KBM-7 (cell line): ENCODE results near the gene RMP24.
"Not testable (repeated sequence)": the region's sequence is repeated elsewhere in the genome, so short reads cannot be mapped to it uniquely, and the experiment has no call there.

Source experiments
- DNase-seq: peaks from one replicate; pipeline ENCODE4 v3.0.0-alpha.2; 2015
- in situ Hi-C: fragments of 300-500 bp; cut with MboI; formaldehyde crosslinking; loops from 2 replicates; pipeline ENCODE4 v1.14.3; 2020; ENCODE audit warnings: low sequenced_read_pairs, low pct_unique_long_range_greater_than_20kb, mixed read lengths

RMP24 gene

GRCh38 chr18:35962320-35962719 is 10.2 kb upstream of the RMP24 start:
- in situ Hi-C loops: no loop called here
- DNase-seq: no peak

GRCh38 chr18:35964319-35964718 is 8.2 kb upstream of the RMP24 start:
- no peak for DNase-seq
- in situ Hi-C loops: no loop called here

- in situ Hi-C loops: not testable (repeated sequence)
Observed at GRCh38 chr18:35967866-35968265, 4.6 kb upstream of the RMP24 start.

GRCh38 chr18:35968278-35968880 is 4.1 kb upstream of the RMP24 start:
- DNase-seq: no peak
- in situ Hi-C loops: no loop called here

More at GRCh38 chr18:35967866-35968265, 4.6 kb upstream of the RMP24 start:
- DNase-seq: not testable (repeated sequence)

- in situ Hi-C loops: no loop called here
Observed at GRCh38 chr18:35969676-35970075, 2.8 kb upstream of the RMP24 start.

GRCh38 chr18:35971661-35972196 is 750 bp upstream of the RMP24 start:
- in situ Hi-C loops: no loop called here
- DNase-seq: no peak

More at GRCh38 chr18:35969676-35970075, 2.8 kb upstream of the RMP24 start:
- no peak for DNase-seq

- in situ Hi-C loops: no loop called here
Observed at GRCh38 chr18:35973650-35974049, 1.2 kb downstream of the RMP24 start.

GRCh38 chr18:35974181-35974580 is 1.7 kb downstream of the RMP24 start:
- no peak for DNase-seq
- in situ Hi-C loops: no loop called here

More at GRCh38 chr18:35973650-35974049, 1.2 kb downstream of the RMP24 start:
- DNase-seq: no peak

GRCh38 chr18:35979112-35979511 is 6.6 kb downstream of the RMP24 start:
- in situ Hi-C loops: no loop called here
- no peak for DNase-seq

GRCh38 chr18:35982409-35983114 is 10.1 kb downstream of the RMP24 start:
- in situ Hi-C loops: no loop called here
- DNase-seq: no peak

- no peak for DNase-seq
- in situ Hi-C loops: no loop called here
Observed at GRCh38 chr18:35983147-35983546, 10.7 kb downstream of the RMP24 start.

- no peak for DNase-seq
- in situ Hi-C loops: no loop called here
Observed at GRCh38 chr18:35983818-35984217, 11.3 kb downstream of the RMP24 start.

- no peak for DNase-seq
- in situ Hi-C loops: no loop called here
Observed at GRCh38 chr18:35991696-35992095, 19.2 kb downstream of the RMP24 start.

- no peak for DNase-seq
- in situ Hi-C loops: no loop called here
Observed at GRCh38 chr18:35993013-35993412, 20.5 kb downstream of the RMP24 start.

- in situ Hi-C loops: no loop called here
- DNase-seq: peak; percentile 9
Observed at GRCh38 chr18:35998967-35999366, 26.5 kb downstream of the RMP24 start.

- no peak for DNase-seq
- in situ Hi-C loops: no loop called here
Observed at GRCh38 chr18:35999925-36000324, 27.4 kb downstream of the RMP24 start.

- in situ Hi-C loops: no loop called here
- DNase-seq: no peak
Observed at GRCh38 chr18:36006997-36007396, 34.5 kb downstream of the RMP24 start.

- DNase-seq: no peak
Observed at GRCh38 chr18:36009214-36009613, 36.7 kb downstream of the RMP24 start.

GRCh38 chr18:36012891-36013290 is 40.4 kb downstream of the RMP24 start:
- in situ Hi-C loops: no loop called here
- DNase-seq: no peak

More at GRCh38 chr18:36009214-36009613, 36.7 kb downstream of the RMP24 start:
- in situ Hi-C loops: no loop called here

- in situ Hi-C loops: no loop called here
- no peak for DNase-seq
Observed at GRCh38 chr18:36015629-36016028, 43.1 kb downstream of the RMP24 start.
